HG02623 (cell line): Measurements from ENCODE around the gene SIGLEC9.

ENCODE experiments used
- ATAC-seq: cut with Tn5 transposase; IDR thresholded peaks from one replicate; pipeline ENCODE4 v1.9.1; 2021; ENCODE audit warnings: moderate library complexity; ENCODE audit not compliant: unreplicated experiment

The SIGLEC9 gene

GRCh38 chr19:51122112-51122981 lies 2.4 kb upstream of the SIGLEC9 start:
- no peak for ATAC-seq

GRCh38 chr19:51123381-51123800 lies 1.3 kb upstream of the SIGLEC9 start:
- no peak for ATAC-seq

- no peak for ATAC-seq
Observed at GRCh38 chr19:51123802-51124201, 904 bp upstream of the SIGLEC9 start.

GRCh38 chr19:51124216-51124615 lies 490 bp upstream of the SIGLEC9 start:
- no peak for ATAC-seq

- ATAC-seq, result no peak
Observed at GRCh38 chr19:51125421-51126075, 842 bp downstream of the SIGLEC9 start.

- no peak for ATAC-seq
Observed at GRCh38 chr19:51127032-51127431, 2.3 kb downstream of the SIGLEC9 start.

GRCh38 chr19:51127755-51128154 lies 3.0 kb downstream of the SIGLEC9 start:
- ATAC-seq, result no peak

- ATAC-seq, result no peak
Observed at GRCh38 chr19:51128227-51128626, 3.5 kb downstream of the SIGLEC9 start.

GRCh38 chr19:51129716-51130115 lies 5.0 kb downstream of the SIGLEC9 start:
- ATAC-seq, result no peak

GRCh38 chr19:51131780-51132680 lies 7.3 kb downstream of the SIGLEC9 start:
- ATAC-seq, result no peak

- no peak for ATAC-seq
Observed at GRCh38 chr19:51135004-51135403, 10.3 kb downstream of the SIGLEC9 start.

- no peak for ATAC-seq
Observed at GRCh38 chr19:51135986-51136762, 11.5 kb downstream of the SIGLEC9 start.

GRCh38 chr19:51136851-51137551 lies 12.3 kb downstream of the SIGLEC9 start:
- no peak for ATAC-seq

- ATAC-seq, result no peak
Observed at GRCh38 chr19:51137792-51138425, 13.2 kb downstream of the SIGLEC9 start.

GRCh38 chr19:51138549-51138979 lies 13.9 kb downstream of the SIGLEC9 start:
- ATAC-seq, result no peak

GRCh38 chr19:51139299-51140014 lies 14.8 kb downstream of the SIGLEC9 start:
- ATAC-seq, result no peak

- ATAC-seq, result no peak
Observed at GRCh38 chr19:51140441-51140840, 15.7 kb downstream of the SIGLEC9 start.

- ATAC-seq, result no peak
Observed at GRCh38 chr19:51141181-51141580, 16.5 kb downstream of the SIGLEC9 start.

GRCh38 chr19:51142119-51142518 lies 17.4 kb downstream of the SIGLEC9 start, which contains the start of gene SIGLEC7:
TSS of gene SIGLEC7 (plus strand) at chr19:51142301. CDS start at chr19:51142370, 69 bp downstream.
- no peak for ATAC-seq
